Endothelial cell of umbilical vein (primary cell): Measurements from ENCODE around the gene ATAD2B. TPM values are rescaled to one million over a fixed set of nuclear protein-coding genes. Genes with fewer than 3 reads are reported as not detected.

Experiments used
- BruUV-seq: library from RNA; stranded (reverse); fragments of 400-500 nt; replicated peaks from 2 replicates; lab custom pipeline; 2021; lab: Mats Ljungman, UMichigan
- CTCF ChIA-PET: fragments of 300-600, 350-600 bp; sonication (Branson Sonifier 250); formaldehyde crosslinking; loops from one replicate; lab custom pipeline; 2021; ENCODE audit warnings: antibody characterized with exemption, inconsistent platforms; lab: Charles Lee
- POLR2A ChIA-PET: fragments of 300-600, 350-600 bp; sonication (Branson Sonifier 250); formaldehyde crosslinking; loops from one replicate; lab custom pipeline; 2021; ENCODE audit warnings: antibody characterized with exemption, inconsistent platforms; lab: Charles Lee
- DNase-seq: peaks from one replicate; pipeline ENCODE4 v3.0.0-alpha.2; 2011; ENCODE audit warnings: low read depth, low spot score
- FAIRE-seq: peaks from 2 replicates; lab custom pipeline; 2011; peaks lifted over from hg19 to GRCh38; lab: Jason Lieb, UNC
- H2AFZ ChIP-seq: 2 replicates; pipeline ENCODE4 v1.6.0; 2012; ENCODE audit warnings: low read depth, low read length, control low read depth, inconsistent platforms
- H3K27ac ChIP-seq: 2 replicates; pipeline ENCODE4 v1.5.1; 2011; ENCODE audit warnings: low read depth, mild to moderate bottlenecking, control low read depth, low read length, moderate library complexity; ENCODE audit not compliant: insufficient read depth
- H3K27me3 ChIP-seq, 2 experiments: 2 replicates each; pipeline versions ENCODE4 v1.6.0 to v1.6.1; 2011; ENCODE audit warnings: low read length in 2 of 2, mixed read lengths in 1 of 2; ENCODE audit not compliant: control insufficient read depth in 2 of 2, insufficient read depth in 2 of 2
- H3K36me3 ChIP-seq, 2 experiments: 2 replicates in 1 of 2; 3 replicates in 1 of 2; pipeline ENCODE4 v1.5.1; 2011; ENCODE audit warnings: low read length in 2 of 2, mild to moderate bottlenecking in 1 of 2, moderate library complexity in 1 of 2; ENCODE audit not compliant: control insufficient read depth in 2 of 2, insufficient read depth in 2 of 2; ENCODE audit errors: extremely low read depth in 1 of 2
- H3K4me1 ChIP-seq: 3 replicates; pipeline ENCODE4 v1.5.1; 2011; ENCODE audit warnings: mild to moderate bottlenecking, low read length; ENCODE audit not compliant: control insufficient read depth, insufficient read depth; ENCODE audit errors: extremely low read depth
- H3K4me2 ChIP-seq: 2 replicates; pipeline ENCODE4 v1.6.1; 2011; ENCODE audit warnings: low read length, control low read depth, mixed read lengths; ENCODE audit not compliant: insufficient read depth
- H3K4me3 ChIP-seq, 3 experiments: fragments of 200-600 bp in 1 of 3; sonication (generic), shearing (Covaris generic) in 1 of 3; replicated peaks in 1 of 3; 2 replicates each; pipeline ENCODE4 v1.5.1; 2011 to 2016; ENCODE audit warnings: control low read depth in 3 of 3, low read length in 3 of 3, mild to moderate bottlenecking in 2 of 3, inconsistent platforms in 1 of 3, low read depth in 1 of 3, moderate library complexity in 1 of 3; ENCODE audit not compliant: insufficient read depth in 1 of 3
- H3K79me2 ChIP-seq: 2 replicates; pipeline ENCODE4 v1.6.0; 2012; ENCODE audit warnings: low read length, inconsistent platforms; ENCODE audit not compliant: control insufficient read depth, insufficient read depth
- H3K9ac ChIP-seq: replicated peaks from 2 replicates; pipeline ENCODE3; 2011; ENCODE audit warnings: low read length, control low read depth; ENCODE audit not compliant: insufficient read depth; ENCODE audit errors: extremely low read depth
- H3K9me1 ChIP-seq: replicated peaks from 3 replicates; pipeline ENCODE4 v1.6.0; 2011; ENCODE audit warnings: mild to moderate bottlenecking, low read length; ENCODE audit not compliant: control insufficient read depth, insufficient read depth; ENCODE audit errors: extremely low read depth
- H3K9me3 ChIP-seq: replicated peaks from 2 replicates; pipeline ENCODE4 v1.5.1; 2012; ENCODE audit warnings: low read length, inconsistent platforms; ENCODE audit not compliant: control insufficient read depth, insufficient read depth
- H4K20me1 ChIP-seq: replicated peaks from 2 replicates; pipeline ENCODE3; 2011; ENCODE audit warnings: mild to moderate bottlenecking, low read length; ENCODE audit not compliant: control insufficient read depth, insufficient read depth; ENCODE audit errors: extremely low read depth
- CTCF ChIP-seq, 2 donors: IDR thresholded peaks; 1 replicate in 1 of 2; 2 replicates in 1 of 2; pipeline ENCODE4 v1.5.1; 2011; ENCODE audit warnings: low read length in 2 of 2, mild to moderate bottlenecking in 2 of 2, moderate library complexity in 2 of 2, control low read depth in 1 of 2, inconsistent platforms in 1 of 2, low read depth in 1 of 2; ENCODE audit not compliant: insufficient read depth in 1 of 2; ENCODE audit errors: extremely low read depth in 1 of 2
- EZH2 ChIP-seq: IDR thresholded peaks from 2 replicates; pipeline ENCODE4 v1.6.1; 2012; ENCODE audit warnings: borderline replicate concordance, low read depth, mild to moderate bottlenecking, moderate library complexity, low read length, inconsistent platforms; ENCODE audit not compliant: severe bottlenecking
- FOS ChIP-seq: IDR thresholded peaks from 2 replicates; pipeline ENCODE4 v1.6.1; 2011; ENCODE audit warnings: mild to moderate bottlenecking, low read length, moderate library complexity, borderline replicate concordance; ENCODE audit not compliant: insufficient read depth
- GATA2 ChIP-seq: IDR thresholded peaks from 2 replicates; pipeline ENCODE4 v1.7.0; 2011; ENCODE audit warnings: low read depth, mild to moderate bottlenecking, moderate library complexity, mixed read lengths, low read length; ENCODE audit not compliant: insufficient read length, insufficient read depth
- JUN ChIP-seq: IDR thresholded peaks from 2 replicates; pipeline ENCODE4 v1.6.1; 2011; ENCODE audit warnings: borderline replicate concordance, low read depth; ENCODE audit not compliant: insufficient read length, insufficient read depth
- MAX ChIP-seq: IDR thresholded peaks from 2 replicates; pipeline ENCODE4 v1.6.1; 2011; ENCODE audit not compliant: insufficient read depth, insufficient read length
- MYC ChIP-seq: IDR thresholded peaks from one replicate; pipeline ENCODE4 v1.6.1; 2011; ENCODE audit warnings: mild to moderate bottlenecking, low read depth, low read length
- POLR2A ChIP-seq: IDR thresholded peaks from 2 replicates; pipeline ENCODE4 v1.6.1; 2012; ENCODE audit warnings: low read depth, mild to moderate bottlenecking, control low read depth, low read length
- POLR2AphosphoS5 ChIP-seq: IDR thresholded peaks from 2 replicates; pipeline ENCODE4 v1.6.1; 2012; ENCODE audit warnings: low read depth, mild to moderate bottlenecking, control low read depth, low read length, moderate library complexity; ENCODE audit not compliant: insufficient read depth
- dilution Hi-C: fragments of 300-500 bp; cut with MboI; formaldehyde crosslinking; loops from one replicate; pipeline ENCODE4 v1.15.0; 2019; ENCODE audit warnings: low sequenced_read_pairs; ENCODE audit not compliant: extremely low pct_ligation_motif_present
- intact Hi-C: fragments of 100-400 bp; cut with micrococcal nuclease; formaldehyde crosslinking; loops from one replicate; pipeline ENCODE4 v1.10.0; 2022
- polyA plus RNA-seq, 4 experiments: library from polyadenylated mRNA; depleted of rRNA in 3 of 4; stranded (reverse) in 3 of 4; unstranded in 1 of 4; fragments of >200 nt; gene quantifications; 2 replicates each; pipeline versions ENCODE4 v1.2.1 to v1.2.3, GENCODE V29; 2011 to 2012; ENCODE audit warnings: missing spikeins in 1 of 4
- total RNA-seq: library from RNA; stranded (reverse); gene quantifications from 2 replicates; pipeline ENCODE4 v1.2.3, GENCODE V29; 2021

Gene ATAD2B
- total and polyA plus RNA-seq, 2 donors (not counting 3 experiments of a cell fraction or from before 2014, with no cell fraction given), result 2.5 to 19.1 TPM

- TF ChIP-seq POLR2AphosphoS5 (no peak), CTCF (IDR thresholded peaks at IDR 0.05; ENCODE audit: extremely low read depth in 1 of 2, insufficient read depth in 1 of 2, low read depth in 1 of 2, low read length in 2 of 2) (no peak), FOS (no peak), JUN (no peak), GATA2 (no peak), EZH2 (no peak), MYC (no peak), MAX (no peak), POLR2A (no peak)
- Histone ChIP-seq H3K36me3 (no peaks in the 10 kb centered on the region), H3K4me2 (no peak overlapping the region), H3K27ac (no peak overlapping the region), H3K4me3 (no peak overlapping the region), H3K9me1 (no peaks in the 10 kb centered on the region), H3K79me2 (peaks cover 53% of the 10 kb centered on the region), H3K9me3 (no peaks in the 10 kb centered on the region), H3K27me3 (no peaks in the 10 kb centered on the region), H4K20me1 (peaks cover 3% of the 10 kb centered on the region), H2AFZ (no peak overlapping the region), H3K9ac (no peak overlapping the region), H3K4me1 (no peaks in the 10 kb centered on the region)
- ChIA-PET POLR2A (no interaction called here), CTCF (interaction anchor here (1.1 kb wide), 1 partner anchor 13 kb away, joined by 3 read pairs; no protein-coding TSS in a partner anchor)
- DNase-seq (no peak), FAIRE-seq (no peak)
- dilution Hi-C loops (no loop called here), intact Hi-C loops (no loop called here)
- no TSS peak for BruUV-seq
Measured at GRCh38 chr2:23912054-23912453, 14.9 kb downstream of the ATAD2B start.
